GM12801 (cell line): Measurements from ENCODE around the gene KRT2.

Experiments used
- TF ChIP-seq, protein P1 (sequence below): IDR thresholded peaks from one replicate; pipeline ENCODE4 v1.5.1; 2011; ENCODE audit warnings: control low read depth; ENCODE audit not compliant: insufficient read length; ENCODE audit errors: extremely low read depth

The KRT2 gene

DNA sequence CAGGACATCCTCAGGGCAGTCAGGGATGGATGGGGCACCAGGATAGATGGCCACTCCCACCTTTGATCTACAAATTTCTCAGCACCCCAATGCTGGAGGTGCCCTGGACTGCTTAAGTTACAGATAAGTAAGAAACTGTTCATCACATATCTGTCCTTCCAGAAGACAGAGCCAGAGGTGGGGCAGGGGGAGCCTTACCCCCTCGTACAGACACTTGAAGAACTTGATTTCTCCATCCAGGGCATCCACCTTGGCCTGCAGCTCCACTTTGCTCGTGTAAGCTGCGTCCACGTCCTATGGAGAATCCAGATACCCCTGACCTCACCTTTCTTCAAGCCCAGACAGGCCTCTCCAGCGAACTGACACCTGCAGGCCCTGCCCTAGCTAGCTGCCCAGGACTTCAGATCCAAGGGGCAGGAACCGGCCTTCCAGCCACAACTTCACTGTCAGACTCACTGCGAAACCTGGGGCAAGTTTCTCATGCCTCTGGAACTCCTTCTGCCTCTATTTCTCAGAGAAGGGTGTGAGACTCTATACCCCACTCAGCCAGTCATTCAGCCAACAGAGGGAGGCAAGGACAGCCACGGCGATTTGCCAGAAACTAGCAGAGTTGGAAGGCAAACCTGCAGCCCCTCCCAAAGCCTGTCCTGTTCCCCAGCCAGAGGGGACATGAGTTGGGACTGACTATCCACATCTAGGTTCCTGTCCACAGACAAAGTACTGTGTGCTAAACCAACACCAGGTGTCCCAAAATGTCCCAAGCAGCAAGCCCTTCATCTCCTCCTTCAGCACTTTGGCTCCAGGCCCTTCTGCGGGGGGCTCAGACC lies 37.4 kb downstream of the KRT2 start:
- TF ChIP-seq, protein P1, sequence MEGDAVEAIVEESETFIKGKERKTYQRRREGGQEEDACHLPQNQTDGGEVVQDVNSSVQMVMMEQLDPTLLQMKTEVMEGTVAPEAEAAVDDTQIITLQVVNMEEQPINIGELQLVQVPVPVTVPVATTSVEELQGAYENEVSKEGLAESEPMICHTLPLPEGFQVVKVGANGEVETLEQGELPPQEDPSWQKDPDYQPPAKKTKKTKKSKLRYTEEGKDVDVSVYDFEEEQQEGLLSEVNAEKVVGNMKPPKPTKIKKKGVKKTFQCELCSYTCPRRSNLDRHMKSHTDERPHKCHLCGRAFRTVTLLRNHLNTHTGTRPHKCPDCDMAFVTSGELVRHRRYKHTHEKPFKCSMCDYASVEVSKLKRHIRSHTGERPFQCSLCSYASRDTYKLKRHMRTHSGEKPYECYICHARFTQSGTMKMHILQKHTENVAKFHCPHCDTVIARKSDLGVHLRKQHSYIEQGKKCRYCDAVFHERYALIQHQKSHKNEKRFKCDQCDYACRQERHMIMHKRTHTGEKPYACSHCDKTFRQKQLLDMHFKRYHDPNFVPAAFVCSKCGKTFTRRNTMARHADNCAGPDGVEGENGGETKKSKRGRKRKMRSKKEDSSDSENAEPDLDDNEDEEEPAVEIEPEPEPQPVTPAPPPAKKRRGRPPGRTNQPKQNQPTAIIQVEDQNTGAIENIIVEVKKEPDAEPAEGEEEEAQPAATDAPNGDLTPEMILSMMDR = no peak

DNA sequence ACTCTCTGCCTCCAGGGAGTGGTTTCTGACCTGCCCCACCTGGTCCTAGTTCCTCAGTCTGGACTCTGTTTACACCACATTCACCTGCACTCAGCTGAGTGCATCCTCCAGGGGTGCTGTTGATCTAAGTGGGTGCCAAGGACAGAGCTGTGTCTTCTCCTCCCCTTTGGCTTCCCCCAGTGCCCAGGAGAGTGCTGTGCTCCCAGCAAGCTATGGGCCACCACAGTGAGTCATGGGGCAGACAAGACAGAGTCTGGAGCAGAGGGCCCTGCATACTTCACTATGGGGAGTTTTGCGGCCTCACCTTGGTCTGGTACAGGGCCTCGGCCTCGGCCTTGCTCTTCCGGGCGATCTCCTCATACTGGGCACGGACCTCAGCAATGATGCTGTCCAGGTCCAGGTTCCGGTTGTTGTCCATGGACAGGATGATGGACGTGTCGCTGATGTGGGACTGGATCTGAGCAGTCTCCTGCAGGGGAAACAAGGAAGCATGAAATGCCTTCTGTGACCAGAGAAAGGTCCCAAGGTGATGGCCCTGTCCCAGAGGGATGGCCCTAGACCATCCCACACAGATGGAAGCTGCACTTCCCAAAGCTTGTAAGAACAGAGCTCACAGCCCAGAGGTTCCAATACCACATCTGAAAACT lies 38.5 kb downstream of the KRT2 start:
- TF ChIP-seq, protein P1 = no peak

DNA sequence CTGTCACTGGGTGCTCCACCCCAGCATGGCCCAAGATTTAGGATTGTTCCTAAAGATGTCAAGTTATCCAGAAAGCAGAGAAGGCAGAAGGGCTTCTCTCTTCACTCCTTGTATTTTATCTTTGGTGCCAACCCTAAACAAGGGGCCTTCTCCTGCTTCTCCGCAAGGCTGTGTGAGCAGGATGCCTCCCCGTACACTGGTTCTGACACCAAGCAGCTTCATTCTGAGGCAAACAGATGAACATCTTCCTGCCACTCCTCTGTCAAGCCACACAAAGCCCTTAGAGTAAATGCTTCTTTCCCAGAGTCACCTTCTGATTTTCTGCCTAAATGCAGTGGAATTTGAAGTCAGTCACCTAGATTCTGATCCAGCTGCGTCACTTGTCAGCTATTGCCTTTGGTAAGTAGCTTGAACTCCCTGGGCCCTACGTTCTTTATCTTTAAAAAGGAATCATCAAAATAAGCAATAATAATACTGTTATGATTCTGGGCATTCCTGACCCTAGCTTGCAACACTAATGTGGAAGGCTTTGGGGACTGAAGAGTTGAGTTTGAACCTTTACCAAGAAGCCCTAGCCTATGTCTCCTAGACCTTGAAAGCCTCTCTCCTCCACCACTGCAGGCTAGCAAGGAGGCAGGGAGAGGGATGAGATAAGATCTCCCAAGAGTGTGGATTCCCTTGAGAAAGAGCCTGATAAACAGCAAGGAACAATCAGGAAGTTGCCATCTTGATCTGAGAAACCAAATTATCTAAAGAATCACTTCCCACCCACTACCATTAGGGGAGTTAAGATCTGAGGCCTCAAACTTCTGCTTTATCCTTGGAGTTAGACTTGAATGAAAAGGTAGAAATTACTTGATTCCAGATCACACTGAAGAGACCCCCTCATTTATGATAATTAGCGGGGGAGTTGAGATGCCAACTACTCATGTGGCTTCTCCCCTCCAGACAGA lies 39.3 kb downstream of the KRT2 start:
- TF ChIP-seq, protein P1 = no peak

DNA sequence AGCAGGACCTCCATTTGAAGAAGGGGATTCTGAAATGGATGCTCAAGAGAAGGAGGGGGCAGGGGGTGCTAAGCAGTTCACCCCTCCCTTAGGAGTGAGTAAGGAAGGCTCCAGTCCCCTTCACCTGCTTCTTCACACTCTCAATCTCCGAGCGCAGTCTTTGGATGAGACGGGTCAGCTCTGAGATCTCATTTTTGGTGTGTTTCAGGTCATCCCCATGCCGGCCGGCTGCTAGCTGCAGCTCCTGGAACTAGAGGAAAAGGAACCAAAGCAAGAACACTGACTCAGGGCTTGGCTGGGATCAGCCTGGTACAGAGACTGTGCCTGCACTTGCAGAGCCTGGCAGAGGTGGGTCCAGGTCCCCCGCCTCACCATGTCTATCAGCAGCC lies 40.9 kb downstream of the KRT2 start:
- TF ChIP-seq, protein P1 = no peak

DNA sequence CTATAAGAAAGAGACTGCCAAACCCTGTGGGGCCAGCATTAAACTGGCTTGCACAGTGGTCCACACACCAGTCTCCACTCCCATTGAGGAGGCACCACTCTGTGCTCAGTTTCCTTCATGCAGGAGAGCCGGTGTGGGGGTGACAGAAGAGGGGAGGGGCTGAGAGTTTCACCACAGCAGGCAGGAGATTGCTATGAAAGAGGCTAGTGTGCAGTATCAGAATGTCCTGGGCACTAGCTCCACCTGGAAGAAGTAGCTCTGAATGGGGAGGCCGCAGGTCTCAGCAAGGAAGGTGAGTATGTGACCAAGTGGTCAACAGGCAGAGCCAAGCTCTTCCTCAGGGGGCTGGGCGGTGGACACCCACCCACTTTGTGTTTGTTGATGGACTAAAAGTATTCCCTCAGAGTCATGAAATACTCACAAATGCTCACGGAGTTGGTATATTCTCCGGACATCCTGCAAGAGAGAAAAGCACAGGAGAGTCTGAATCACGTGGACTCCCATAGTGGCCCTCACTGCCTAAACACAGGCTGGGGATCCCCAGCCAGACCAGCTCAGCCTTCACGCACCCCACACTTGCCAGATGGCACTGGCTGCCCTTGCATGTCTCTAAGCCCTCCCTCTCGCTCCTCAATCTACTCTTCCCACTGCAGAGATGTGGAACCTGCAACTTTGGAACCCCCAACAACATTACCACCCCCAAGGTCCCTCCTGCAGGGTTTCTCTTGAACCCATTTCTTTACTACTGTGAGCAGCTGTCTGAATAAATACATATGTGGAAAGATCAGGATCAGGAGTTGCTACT lies 43.0 kb downstream of the KRT2 start:
- TF ChIP-seq, protein P1 = no peak

DNA sequence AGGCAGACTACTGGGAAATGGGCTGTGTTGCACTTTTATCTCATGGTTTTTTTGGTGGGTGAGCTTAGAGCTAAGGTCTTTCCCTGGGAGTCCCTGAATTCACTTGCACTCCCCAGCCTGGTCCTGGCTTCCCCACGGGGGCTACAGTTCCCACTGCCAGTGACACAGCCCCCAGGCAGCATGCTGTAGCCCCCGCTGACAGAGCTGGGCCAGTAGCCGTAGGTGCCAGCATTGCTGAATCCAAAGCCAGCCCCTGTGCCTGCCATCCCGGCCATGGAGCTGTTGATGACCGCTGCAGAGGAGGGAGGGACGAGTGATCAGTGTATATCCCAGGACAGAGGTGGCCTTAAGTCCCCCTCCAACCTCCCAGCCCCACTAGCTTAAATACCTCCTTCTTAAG lies 43.9 kb downstream of the KRT2 start:
- TF ChIP-seq, protein P1 = no peak
